VCaP (cell line): ENCODE results near the gene SSU72.

Experiments
- H3K27ac ChIP-seq: fragments of 450-650 bp; 2 replicates; pipeline ENCODE4 v1.5.1; 2017
- TF ChIP-seq, protein P1 (sequence below): fragments of 450-650 bp; conservative IDR thresholded peaks from 2 replicates; pipeline ENCODE4 v1.5.1; 2017; ENCODE audit warnings: mild to moderate bottlenecking, moderate library complexity

The SSU72 gene

DNA sequence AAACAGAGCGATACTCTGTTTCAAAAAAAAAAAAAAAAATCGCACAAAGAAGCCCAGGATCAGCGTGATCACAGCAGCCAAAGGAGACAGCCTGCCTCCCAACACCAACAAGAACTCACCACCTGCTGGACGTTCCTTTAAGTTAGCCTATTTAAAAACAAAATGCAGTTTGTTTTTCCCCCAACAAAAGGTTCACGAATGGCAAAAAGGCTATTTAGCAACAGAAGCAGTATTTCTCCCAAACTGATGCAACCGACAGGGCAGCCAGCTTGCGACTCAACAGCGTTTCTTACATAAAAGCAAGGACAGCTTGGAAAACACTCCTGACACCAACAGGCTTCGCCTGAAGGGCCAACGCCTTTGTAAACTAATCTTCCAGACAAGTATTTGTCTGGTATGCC, 6.8 kb downstream of the SSU72 start:
- no peak overlapping the region for H3K27ac ChIP-seq
- TF ChIP-seq, protein P1, sequence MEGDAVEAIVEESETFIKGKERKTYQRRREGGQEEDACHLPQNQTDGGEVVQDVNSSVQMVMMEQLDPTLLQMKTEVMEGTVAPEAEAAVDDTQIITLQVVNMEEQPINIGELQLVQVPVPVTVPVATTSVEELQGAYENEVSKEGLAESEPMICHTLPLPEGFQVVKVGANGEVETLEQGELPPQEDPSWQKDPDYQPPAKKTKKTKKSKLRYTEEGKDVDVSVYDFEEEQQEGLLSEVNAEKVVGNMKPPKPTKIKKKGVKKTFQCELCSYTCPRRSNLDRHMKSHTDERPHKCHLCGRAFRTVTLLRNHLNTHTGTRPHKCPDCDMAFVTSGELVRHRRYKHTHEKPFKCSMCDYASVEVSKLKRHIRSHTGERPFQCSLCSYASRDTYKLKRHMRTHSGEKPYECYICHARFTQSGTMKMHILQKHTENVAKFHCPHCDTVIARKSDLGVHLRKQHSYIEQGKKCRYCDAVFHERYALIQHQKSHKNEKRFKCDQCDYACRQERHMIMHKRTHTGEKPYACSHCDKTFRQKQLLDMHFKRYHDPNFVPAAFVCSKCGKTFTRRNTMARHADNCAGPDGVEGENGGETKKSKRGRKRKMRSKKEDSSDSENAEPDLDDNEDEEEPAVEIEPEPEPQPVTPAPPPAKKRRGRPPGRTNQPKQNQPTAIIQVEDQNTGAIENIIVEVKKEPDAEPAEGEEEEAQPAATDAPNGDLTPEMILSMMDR = no peak

DNA sequence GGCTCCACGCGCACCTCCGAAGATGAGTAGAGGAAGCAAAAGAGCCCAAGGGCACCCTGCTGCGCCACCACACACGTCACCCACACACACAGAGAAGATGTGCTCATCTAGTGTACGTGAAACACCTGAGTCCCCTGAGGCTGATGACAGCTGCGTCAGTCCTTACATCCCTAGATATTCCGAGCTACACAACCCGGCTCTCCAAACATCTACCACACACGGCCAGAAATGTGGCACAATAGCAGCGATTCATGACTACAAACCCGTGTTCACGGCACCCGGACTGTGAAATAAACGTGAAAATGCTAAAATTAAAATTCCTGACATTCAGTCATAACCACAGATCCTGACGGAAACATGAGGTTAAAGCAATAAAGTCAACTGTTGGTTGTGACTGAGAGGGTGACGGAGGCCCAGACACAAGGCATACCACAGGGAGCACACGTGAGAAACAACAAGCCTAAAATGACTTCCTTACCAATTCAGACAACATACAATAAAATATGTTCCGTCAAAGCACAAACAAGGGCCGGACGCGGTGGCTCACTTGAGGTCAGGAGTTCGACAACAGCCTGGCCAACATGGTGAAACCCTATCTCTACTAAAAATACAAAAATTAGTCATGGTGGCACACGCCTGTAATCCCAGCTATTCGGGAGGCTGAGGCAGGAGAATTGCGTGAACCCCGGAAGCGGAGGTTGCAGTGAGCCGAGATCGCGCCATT, 7.3 kb downstream of the SSU72 start:
- TF ChIP-seq, protein P1 = no peak
- no peak overlapping the region for H3K27ac ChIP-seq

DNA sequence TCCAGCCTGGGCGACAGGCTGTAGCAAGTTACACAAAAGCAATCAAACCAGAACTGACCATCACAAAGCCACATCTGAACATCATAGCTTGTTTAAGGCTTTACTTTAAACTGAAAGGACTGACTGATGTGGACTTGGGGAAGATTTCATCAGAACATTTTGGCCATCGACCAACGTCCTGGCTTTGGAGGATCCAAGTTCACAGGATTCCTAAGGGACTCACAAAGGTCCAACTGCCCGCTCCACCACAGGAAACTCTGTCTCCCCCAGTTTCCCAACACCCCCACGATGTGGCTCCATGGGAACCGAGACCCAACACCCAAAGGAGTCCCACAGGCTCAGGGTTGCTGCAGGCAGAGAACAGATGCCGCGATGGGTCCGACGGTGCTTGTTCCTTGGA, 9.3 kb downstream of the SSU72 start:
- TF ChIP-seq, protein P1 = no peak
- no peak overlapping the region for H3K27ac ChIP-seq

DNA sequence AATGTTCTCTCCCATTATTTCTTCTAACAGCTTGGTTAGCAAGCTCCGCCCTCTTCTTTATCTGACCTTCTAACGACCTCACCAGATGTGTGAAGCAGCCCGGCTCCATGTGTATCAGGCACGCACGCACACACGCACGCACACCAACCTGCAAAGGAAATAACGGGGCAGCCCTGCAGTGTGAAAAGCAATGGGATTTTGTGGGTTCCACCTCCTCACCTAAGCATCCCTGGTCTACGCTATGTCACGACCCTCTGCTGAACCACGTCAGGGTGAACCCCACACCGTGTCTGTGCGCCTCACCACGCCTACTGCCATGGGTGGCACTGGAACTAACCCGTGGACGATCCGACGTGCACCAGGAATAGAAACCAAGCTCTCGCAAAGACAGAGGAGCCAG, 10.4 kb downstream of the SSU72 start:
- no peak overlapping the region for H3K27ac ChIP-seq
- TF ChIP-seq, protein P1 = no peak

DNA sequence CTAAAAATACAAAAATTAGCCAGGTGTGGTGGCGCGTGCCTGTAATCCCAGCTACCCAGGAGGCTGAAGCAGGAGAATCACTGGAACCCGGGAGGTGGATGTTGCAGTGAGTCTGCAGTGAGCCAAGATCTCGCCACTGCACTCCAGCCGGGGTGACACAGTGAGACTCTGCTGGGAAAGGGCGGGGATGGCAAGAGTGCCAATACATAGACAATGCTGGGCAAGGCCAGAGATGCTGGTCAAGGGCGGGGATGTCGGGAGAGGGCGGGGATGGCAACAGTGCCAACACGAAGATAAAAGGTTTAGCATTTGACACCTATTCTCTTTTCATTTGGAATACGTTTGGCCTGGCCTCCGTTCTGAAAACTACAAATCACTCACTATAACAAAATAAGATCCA, 11.0 kb downstream of the SSU72 start:
- TF ChIP-seq, protein P1 = no peak
- no peak overlapping the region for H3K27ac ChIP-seq

DNA sequence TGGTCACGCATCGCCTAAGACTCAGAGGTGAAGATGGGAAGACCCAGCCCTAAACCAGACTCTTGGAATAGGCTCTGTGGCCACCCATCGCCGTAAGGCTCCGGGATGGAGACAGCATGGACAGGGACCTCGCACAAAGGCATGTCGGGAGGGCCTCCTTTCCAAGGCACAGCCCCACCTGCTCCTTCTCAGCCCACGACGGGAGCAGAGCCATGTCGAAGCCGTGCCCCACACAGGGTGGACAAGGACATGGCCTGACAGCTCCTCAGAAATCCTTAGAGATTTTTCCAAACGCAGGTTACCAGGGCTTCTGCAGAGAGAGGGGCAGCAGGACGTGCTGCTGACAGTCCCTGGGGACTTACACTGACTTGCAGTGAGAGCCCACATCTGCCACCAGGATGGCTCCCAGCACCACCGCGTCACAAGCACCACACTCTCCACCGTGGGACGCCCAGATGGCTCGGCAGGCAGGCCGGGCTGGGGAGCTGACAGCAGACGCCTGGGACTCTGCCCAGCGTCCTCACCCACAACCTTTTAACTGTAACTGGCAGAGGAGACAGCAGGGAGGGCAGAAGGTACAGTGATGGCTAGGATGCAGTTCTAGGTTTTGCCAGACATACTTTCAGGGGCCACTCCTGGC, 12.0 kb downstream of the SSU72 start:
- no peak overlapping the region for H3K27ac ChIP-seq

DNA sequence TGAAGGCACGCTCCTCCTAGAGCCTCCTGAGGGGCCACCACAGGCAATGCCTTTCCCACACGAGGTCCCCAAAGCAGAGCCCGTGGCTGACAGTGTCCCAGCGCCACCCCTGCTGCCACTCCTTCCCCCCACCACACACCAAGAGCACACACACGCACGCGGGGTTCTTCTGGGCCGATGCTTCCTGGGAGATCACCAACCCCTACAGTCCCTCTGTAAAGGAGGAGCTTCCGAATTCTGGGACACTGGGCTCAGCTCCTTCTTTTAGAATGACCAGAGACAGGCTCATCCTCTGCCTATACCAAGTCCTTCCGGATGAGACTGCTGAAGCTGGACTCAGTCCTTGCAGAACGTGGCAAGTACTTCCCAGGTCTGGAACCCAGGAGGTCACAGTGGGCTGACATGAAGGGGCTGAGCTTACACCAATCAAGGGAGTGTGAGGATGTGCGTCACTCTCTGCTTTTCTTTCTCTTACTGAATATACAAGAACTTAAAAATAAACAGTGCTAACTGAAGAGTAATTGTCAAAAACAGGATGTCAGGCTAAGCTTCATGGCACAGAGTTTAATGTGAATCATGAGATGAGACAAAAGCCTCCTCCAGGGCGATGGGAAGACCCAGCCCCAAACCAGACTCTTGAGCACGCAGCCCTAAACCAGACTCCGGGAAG, 12.7 kb downstream of the SSU72 start:
- H3K27ac ChIP-seq = no peak overlapping the region
- TF ChIP-seq, protein P1 = no peak

More for the DNA sequence above, 12.0 kb downstream of the SSU72 start:
- TF ChIP-seq, protein P1 = no peak
